ENCODE measurements around the gene ZNF519.
"Not testable (repeated sequence)": the region's sequence is repeated elsewhere in the genome, so short reads cannot be mapped to it uniquely, and the experiment has no call there.

DNA sequence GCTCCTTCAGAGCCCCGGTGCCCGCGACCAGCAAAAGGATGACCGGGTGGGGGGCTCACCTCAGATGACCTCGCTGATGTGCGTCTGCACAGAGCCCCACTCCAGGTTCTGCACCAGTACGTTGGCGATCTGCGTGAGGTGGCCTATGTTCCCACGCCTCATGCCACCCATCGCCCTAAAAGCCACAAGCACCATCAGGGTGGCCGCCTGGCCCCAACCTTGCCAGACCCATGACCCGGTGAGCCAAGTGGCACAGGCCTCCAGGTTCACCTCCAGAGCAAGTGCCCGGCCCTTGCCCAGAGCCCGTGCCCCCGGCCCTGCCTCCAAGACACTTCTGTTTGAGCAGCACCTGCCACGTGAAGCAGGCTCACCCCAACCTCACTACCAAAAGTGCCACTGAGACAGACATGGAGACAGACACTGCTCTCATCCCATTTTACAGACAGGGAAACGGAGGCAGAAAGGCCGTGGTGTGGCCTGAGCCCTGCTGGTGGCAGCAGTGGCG is 17.7 kb upstream of the ZNF519 start:
- not testable (repeated sequence) for TF ChIP-seq POLR2A, CTCF (IDR thresholded peaks at IDR 0.05)
